Lower leg skin (tissue), 4 donors: ENCODE measurements around the gene APCDD1L. TPM values are rescaled to one million over a fixed set of nuclear protein-coding genes. Genes with fewer than 3 reads are reported as not detected.

Experiments
- DNase-seq, 2 donors: peaks; one replicate each; pipeline ENCODE4 v3.0.0-alpha.2; 2019; ENCODE audit warnings: low spot score in 2 of 2
- H3K4me3 ChIP-seq: fragments of 200-600 bp; sonication (generic); 2 replicates; pipeline ENCODE4 v1.5.1; 2017; ENCODE audit warnings: mild to moderate bottlenecking, low read depth; ENCODE audit not compliant: poor library complexity, severe bottlenecking
- POLR2A ChIP-seq, 2 donors: fragments of 450-650 bp; IDR thresholded peaks; one replicate each; pipeline ENCODE4 v1.6.1; 2016 to 2017; ENCODE audit warnings: antibody characterized with exemption in 2 of 2, mild to moderate bottlenecking in 1 of 2, moderate library complexity in 1 of 2
- WGBS, 2 donors: methylation state at CpG; one replicate each; pipeline ENCODE4 v1.1.5; 2018; 5-methylcytosine and 5-hydroxymethylcytosine counted together
- intact Hi-C: fragments of 100-400 bp; cut with DNase I; formaldehyde crosslinking; loops from one replicate; pipeline ENCODE4 v1.15.0; 2023; ENCODE audit warnings: low total_unique reads
- total RNA-seq, 4 donors: library from RNA; depleted of rRNA; stranded (reverse); fragments of >200 nt; gene quantifications; one replicate each; pipeline ENCODE4 v1.1.0, GENCODE V29; 2016
- TF ChIP-seq, protein P1 (sequence below), 3 donors: fragments of 450-650 bp; IDR thresholded peaks; one replicate each; pipeline ENCODE4 v1.5.1; 2016; ENCODE audit warnings: antibody characterized with exemption in 3 of 3, mild to moderate bottlenecking in 3 of 3, moderate library complexity in 2 of 3

The APCDD1L gene
- total RNA-seq, 4 donors from 2014 or later: 0.49 to 2.4 (median 1.4) TPM

DNA sequence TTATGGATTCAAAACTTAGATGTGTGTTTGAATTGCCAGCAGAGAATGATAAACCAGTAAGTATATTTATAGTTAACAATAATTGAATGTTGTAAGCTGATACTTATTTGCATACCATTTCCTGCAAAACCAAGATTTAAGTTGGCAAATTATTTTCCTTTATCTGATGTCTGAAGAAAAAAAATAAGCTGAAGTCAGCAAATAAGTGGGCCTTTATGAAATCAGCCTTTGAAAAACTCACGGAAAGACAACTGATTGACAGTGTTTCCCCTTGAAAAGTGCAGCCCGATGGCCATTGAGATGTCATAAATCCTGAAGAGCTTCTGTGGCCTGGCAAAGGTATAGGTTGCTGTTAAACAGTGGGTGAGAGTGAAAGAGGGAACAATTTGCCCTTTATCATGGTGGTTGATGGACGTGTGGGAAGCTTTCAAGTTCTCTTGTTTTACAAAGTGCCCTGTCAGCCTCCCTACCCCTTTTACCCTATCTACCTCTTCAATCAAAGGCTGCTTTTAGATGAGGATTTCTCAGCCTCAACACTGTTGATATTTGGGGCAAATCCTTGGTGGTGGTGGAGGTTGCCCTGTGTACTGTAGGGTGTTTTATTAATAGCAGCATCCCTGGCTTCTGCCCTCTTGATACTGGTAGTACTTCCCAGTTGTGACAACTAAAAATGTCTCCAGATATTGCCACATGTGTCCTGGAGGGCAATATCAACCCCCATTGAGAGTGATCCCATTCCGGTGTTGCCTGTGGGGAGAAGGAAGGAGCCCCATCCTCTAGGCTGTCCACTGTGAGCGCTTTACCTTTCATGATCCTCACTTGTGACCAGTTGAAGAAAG lies 76.0 kb downstream of the APCDD1L start:
- intact Hi-C loops: no loop called here
- 79 to 85% methylated on average over 5 of the region's 5 CpGs for WGBS, 2 donors
- H3K4me3 ChIP-seq: no peak overlapping the region
- DNase-seq: no peak
- no peak for TF ChIP-seq POLR2A (IDR thresholded peaks at IDR 0.05)
- TF ChIP-seq, protein P1, sequence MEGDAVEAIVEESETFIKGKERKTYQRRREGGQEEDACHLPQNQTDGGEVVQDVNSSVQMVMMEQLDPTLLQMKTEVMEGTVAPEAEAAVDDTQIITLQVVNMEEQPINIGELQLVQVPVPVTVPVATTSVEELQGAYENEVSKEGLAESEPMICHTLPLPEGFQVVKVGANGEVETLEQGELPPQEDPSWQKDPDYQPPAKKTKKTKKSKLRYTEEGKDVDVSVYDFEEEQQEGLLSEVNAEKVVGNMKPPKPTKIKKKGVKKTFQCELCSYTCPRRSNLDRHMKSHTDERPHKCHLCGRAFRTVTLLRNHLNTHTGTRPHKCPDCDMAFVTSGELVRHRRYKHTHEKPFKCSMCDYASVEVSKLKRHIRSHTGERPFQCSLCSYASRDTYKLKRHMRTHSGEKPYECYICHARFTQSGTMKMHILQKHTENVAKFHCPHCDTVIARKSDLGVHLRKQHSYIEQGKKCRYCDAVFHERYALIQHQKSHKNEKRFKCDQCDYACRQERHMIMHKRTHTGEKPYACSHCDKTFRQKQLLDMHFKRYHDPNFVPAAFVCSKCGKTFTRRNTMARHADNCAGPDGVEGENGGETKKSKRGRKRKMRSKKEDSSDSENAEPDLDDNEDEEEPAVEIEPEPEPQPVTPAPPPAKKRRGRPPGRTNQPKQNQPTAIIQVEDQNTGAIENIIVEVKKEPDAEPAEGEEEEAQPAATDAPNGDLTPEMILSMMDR (IDR thresholded peaks at IDR 0.05): no peak

DNA sequence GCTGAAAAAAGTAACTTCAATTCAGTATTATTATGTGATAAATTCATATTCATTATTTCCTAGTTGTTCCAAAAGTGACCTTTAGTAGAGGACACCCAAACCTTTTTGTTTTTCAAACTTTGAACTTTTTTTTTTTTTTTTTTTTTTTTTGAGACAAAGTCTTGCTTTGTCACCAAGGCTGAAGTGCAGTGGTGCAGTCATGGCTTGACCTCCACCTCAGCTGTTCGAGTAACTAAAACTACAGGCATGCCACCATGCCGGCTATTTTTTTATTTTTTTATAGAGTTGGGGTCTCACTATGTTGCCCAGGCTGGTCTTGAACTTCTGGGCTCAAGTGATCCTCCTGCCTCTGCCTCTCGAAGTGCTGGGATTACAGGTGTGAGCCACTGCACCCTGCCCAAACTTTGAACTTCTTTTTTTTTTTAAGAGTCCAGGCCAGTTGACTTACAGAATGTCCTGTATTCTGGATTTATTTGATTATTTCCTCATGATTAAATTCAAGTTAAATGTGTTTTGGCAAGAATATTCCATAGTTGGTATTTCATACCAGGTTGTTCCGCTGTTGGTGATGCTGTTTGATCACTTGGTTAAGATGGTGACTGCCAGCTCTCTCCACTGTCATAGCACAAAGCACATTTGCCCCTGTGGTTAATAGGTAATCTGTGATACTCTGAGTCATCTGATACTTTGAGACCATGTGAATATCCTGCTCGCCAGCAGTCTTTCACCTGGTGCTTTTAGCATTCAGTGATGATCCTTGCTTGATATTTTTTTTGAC lies 78.1 kb downstream of the APCDD1L start:
- no peak overlapping the region for H3K4me3 ChIP-seq
- no peak for DNase-seq
- TF ChIP-seq POLR2A (IDR thresholded peaks at IDR 0.05): no peak
- TF ChIP-seq, protein P1 (IDR thresholded peaks at IDR 0.05): no peak
- intact Hi-C loops: no loop called here
- 94 to 95% methylated on average over 5 of the region's 5 CpGs for WGBS, 2 donors

DNA sequence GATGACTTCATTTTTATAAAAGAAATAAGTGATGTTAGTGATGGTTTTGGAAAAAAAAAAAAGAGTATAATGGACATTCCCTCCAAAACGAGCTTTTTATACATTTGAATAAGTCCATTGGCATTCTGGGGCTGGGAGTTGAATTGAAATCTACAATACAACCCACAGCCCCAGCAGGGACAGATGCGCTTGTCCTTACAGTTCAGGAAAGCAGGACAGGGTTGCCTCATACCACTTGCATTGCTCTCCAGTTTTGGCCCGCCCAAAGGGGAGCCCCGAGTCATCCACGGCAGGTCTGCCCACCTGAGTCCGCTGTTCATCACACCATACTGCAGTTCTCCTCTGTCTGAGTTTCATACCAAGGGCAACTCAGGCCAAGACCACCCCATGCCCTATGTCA lies 80.0 kb downstream of the APCDD1L start:
- 86 to 90% methylated on average over 6 of the region's 6 CpGs for WGBS, 2 donors

DNA sequence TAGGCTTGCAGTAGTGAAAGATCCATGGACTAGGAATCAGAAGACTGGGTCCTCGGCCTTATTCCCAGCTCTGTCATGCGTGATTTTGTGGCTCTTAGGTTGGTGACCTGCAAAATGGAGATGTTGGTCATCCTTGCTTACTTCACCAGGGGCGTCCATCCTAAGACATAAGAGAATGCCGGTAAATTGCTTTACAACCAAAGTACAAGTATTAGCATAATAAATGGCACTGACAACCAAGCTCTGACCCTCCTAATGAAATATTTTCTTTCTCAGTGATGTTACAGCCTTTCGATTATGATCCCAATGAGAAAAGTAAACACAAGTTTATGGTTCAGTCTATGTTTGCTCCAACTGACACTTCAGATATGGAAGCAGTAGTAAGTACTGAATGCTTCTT lies 80.9 kb downstream of the APCDD1L start:
- H3K4me3 ChIP-seq: no peak overlapping the region
- no peak for DNase-seq
- TF ChIP-seq POLR2A (IDR thresholded peaks at IDR 0.05): no peak
- TF ChIP-seq, protein P1 (IDR thresholded peaks at IDR 0.05): no peak
- 90 to 96% methylated on average over 5 of the region's 5 CpGs for WGBS, 2 donors
- intact Hi-C loops: no loop called here

More for the DNA sequence above, 80.0 kb downstream of the APCDD1L start:
- DNase-seq: no peak
- H3K4me3 ChIP-seq: no peak overlapping the region
- intact Hi-C loops: no loop called here
- TF ChIP-seq POLR2A (IDR thresholded peaks at IDR 0.05): no peak
- TF ChIP-seq, protein P1 (IDR thresholded peaks at IDR 0.05): no peak

DNA sequence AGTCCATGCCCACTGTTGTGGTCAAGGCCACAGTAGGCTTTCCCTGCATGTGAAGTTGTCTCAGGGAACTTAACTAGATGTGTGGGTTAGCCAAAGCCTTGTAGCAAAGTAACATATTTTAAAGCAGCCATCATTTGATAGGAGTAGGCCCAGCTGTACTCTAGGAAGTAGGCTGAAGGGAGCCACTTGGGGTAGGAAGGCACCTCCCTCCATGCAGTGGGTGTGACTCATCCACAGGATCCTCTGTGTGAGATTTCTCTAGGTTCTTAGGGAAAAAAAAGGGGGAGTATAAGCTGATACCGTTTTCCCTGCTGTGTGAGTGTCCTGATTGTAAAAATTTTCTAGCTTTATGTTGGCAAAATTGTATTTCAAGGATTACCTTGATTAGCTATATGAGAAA lies 81.4 kb downstream of the APCDD1L start:
- TF ChIP-seq POLR2A (IDR thresholded peaks at IDR 0.05): no peak
- TF ChIP-seq, protein P1 (IDR thresholded peaks at IDR 0.05): no peak

More for the DNA sequence above, 81.4 kb downstream of the APCDD1L start:
- WGBS, 2 donors: 56 to 63% methylated on average over 1 of the region's 1 CpG
- H3K4me3 ChIP-seq: no peak overlapping the region
- no peak for DNase-seq
- intact Hi-C loops: no loop called here
